Stimulated activated CD4-positive, alpha-beta T cell treated with anti-CD3 and anti-CD28 coated beads, TNF-alpha, amount 100 ng/mL, for 24 hours (primary cell): ENCODE measurements around the gene LARGE1.
A peak's percentile ranks its signal among the peaks of the same experiment; 100 is the strongest.

Experiments used
- DNase-seq, 3 experiments: peaks; one replicate each; pipeline ENCODE4 v3.0.0-alpha.2; 2020; ENCODE audit warnings: low read depth in 3 of 3

LARGE1 gene

GRCh38 chr22:33321466-33321865, 598.8 kb downstream of the LARGE1 start:
- DNase-seq, result no peak

GRCh38 chr22:33315954-33316353, 604.3 kb downstream of the LARGE1 start:
- DNase-seq, result no peak

GRCh38 chr22:33315117-33315516, 605.2 kb downstream of the LARGE1 start:
- DNase-seq, result no peak

DNA sequence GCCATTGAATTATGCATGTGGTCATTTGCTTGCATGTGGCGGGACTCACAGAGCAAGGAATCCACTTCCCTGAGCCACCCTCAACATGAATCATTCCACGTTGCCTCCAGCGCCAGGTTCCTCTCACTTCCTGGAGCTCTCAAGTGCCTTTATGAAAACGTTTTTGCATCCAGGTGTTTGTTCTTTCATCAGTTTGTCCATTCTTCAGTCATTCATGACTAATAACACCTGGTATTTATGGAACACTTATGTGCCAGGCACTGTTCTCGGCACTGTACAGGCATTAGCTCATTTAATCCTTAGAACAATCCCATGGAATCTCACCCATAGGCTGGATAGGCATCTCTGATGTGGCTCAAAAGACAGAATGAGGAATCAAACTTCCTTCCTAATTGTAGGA, 606.0 kb downstream of the LARGE1 start:
- DNase-seq, result no peak

DNA sequence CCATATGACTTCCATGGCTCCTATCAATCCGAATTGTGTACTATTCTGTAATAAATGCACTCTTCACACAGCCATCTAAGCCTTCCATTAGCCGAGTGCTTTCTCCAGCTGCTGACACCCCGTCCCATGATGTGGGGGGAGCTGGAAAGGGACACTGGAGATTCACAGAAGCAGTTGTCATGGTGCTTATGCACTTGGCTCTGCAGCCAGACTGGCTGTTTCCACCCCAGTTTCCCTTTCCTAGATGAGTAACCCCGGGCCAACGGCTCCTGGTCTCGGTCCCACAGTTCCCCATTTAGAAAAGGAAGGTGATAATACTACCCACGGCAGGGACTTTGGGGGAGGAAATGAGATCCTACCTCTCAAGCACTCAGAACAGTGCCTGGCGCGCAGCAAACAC, 617.2 kb downstream of the LARGE1 start:
- no peak for DNase-seq

DNA sequence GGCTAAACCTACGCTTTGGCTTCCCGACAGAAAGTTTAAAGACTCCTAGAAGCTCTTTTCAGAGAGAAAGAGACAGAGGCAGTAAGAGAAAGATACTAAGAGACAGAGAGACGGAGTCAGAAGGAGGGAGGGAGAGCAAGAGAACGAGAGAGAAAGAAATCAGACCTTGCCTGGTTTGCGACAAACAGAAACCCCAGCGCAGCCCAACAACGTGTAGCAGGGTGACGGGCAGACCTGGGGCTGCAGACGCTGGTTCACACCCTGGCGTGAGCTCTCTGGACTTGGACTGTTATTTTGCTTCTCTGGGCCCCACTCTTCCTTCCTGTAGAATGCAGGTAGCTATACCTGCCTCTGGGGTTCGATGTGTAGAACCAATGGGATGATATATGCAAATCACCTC, 617.7 kb downstream of the LARGE1 start:
- no peak for DNase-seq

GRCh38 chr22:33302049-33302545, 618.2 kb downstream of the LARGE1 start:
- peak; percentile 3 to 66 (median 28) for DNase-seq

GRCh38 chr22:33300165-33300564, 620.1 kb downstream of the LARGE1 start:
- DNase-seq, result no peak

DNA sequence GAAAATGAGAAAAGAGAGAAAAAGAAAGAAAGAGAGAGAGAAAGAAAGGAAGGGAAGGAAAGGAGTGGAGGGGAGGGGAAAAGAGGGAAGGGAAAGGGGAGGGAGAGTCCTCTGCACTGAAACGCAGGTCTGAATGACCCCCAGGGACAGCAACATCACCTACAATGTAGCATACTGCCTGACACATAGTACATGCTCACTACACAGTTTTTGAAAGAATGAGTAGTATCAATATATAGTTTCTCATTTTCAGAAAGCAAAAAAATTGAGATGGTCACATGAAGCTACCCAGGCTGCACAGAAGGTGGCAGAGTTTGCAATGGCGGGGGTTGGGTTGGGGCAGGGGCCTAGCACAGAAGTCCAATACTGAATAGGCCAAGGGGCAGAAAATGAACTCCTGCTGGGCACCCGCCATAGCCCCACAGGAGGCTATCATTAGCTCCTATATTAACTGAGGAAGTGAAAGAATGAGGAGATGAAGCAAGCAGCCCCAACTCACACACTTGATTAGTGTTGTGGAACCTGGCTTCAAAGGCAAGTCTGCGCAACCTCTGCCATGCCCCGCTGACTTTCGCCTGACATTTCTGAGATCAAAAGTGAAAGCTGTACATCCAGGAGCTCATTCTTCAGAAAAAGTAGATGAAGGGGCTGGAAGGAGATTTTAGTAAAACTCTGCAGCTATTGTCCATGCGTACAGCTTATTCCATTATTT, 620.9 kb downstream of the LARGE1 start:
- no peak for DNase-seq

DNA sequence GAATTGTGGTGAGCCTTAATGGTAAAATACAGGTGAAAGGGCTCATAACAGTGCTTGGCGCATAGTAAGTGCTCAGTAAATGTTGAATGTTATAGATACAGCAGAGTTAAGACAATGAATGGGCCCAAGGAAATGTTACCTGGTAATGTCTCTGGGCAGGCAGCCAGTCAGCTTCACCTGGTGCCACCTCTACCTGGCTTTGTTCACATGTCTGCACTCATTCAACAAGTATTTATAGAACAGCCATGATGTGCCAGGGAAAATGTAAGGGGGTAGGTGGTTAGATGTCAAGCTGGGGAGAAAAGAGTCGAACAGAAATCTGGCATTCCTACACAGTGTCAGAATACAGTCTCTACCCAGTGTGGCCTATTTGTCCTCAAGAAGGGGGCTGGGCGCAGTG, 623.3 kb downstream of the LARGE1 start:
- no peak for DNase-seq

DNA sequence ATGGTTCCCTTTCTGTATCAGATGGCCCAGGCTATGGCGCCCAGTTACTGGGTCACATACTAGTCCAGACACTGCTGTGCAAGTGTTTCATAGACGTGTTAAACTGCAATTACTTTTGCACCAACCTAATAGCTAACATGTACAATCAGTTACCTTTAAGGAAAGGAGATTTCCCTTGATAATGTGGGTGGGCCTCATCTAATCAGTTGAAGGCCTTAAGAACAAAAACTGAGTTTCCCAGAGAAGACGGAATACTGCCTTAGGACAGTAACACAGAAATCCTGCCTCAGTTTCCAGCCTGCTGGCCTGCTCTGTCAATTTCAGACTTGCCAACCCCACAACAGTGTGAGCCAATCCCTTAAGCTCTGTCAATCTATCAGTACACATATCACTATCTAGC, 632.2 kb downstream of the LARGE1 start:
- DNase-seq, result no peak

- no peak for DNase-seq
Observed at GRCh38 chr22:33275073-33275443, 645.2 kb downstream of the LARGE1 start.

DNA sequence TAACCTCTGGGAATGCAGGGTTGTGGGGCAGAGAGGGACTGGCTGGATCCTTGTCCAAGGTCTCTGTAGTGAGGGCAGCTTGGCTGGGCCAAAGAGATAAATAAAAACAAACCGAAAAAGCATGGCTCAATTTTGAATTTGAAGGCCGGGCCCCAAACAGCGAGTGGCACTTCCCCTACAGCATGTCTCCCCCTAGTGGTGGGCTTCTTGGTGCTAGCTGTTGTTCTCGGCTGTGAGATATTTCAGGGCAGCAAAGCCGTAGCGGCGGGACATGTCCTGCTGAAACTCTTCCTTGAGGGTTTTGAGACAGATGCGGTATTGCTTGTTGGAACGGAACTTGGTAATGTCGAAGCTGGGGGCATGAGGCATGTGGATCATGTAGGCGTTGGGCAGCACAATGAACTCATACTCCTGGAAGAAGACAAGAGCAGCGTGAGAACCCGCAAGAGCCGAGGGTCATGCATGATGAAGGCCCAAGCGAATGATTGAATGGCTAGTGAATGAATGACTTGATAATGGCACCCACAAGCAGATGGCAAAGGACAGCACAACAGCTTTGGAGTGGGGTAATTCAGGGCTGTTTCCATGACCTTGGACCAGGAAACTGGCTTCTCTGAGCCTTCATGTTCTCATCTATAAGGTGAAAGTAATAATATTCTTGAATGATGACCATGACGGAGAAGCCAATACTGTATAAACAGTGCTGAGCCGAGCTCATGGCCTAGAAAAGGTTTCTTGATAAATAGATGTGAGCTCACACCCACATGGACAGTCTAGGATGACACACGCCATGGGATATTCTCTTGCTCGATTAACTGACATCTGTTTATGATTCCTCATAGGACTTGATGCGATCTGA, 645.8 kb downstream of the LARGE1 start:
- peak in 1 of 3 experiments; percentile 16 for DNase-seq

- no peak for DNase-seq
Observed at GRCh38 chr22:33272871-33273270, 647.4 kb downstream of the LARGE1 start.

DNA sequence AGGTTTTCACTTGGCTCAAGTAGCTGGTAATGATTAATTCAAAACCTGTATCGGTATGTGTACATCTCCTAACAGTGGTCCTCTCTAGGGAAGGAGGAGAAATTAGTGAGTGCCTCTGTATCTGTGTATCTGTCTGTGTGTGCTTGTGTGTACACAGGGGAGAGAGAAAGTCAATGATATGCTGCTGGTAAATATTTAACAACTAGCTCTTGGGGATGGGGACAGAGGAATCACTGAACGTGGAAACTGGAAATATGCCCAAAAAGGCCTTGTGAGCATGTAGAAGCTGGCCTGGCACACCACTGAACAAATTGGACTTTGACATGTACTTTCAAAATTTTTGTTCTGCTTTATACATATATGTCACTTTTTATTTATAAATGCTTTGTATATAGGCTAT, 648.1 kb downstream of the LARGE1 start:
- no peak for DNase-seq

DNA sequence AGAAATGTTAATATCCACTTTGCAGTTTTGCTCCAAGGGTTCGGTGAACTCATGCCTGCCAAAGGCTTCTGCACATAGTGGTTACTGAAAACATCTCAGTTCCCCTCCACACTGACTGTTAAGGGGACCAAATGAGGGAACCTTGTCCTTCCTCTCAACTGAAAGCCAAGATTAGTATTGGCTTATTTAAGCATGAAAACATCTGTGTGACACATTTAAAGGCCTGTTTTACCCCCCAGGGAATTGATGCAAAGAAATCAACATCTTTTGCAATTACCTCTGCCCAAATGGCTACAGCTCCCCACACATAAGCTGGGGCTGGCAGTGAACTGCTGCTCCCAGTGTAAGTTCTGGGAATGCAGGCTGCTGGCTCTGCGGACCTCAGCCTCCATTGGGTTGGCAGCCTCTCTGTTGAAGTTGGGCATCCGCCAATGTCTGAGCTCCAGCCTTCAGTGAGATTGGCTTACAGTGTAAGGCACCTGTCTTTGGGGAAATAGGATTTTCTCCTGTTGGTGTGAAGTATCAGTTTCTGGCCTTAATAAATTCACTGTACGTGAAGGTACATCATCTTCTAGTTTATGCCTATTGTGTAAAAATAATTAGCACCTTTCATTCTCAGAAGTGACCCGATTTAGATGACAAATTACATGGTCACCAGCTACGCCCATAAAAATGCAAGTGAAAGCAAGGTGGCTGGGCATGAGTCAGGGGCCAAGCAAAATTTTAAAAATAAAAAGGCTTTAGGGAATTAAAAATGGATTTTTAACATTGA, 648.7 kb downstream of the LARGE1 start:
- no peak for DNase-seq

DNA sequence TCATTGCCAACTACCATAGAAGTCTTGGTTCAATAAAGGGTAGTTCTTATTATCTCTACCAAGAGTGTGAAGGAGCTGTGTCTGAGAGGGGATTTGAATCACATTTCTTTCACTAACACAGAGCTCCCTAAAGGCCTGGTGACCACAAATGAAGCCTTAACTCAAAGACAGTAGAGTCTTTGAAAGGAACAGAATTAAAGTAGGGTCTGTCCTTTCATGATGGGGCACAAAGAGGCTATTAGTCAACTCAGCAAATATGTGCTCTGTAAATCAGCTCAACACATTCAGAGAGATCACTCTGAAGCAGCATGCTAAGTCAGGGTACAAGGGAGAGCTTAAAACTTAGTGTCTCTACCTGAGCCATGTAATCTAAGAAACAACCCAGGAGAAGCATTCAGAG, 649.7 kb downstream of the LARGE1 start:
- no peak for DNase-seq

DNA sequence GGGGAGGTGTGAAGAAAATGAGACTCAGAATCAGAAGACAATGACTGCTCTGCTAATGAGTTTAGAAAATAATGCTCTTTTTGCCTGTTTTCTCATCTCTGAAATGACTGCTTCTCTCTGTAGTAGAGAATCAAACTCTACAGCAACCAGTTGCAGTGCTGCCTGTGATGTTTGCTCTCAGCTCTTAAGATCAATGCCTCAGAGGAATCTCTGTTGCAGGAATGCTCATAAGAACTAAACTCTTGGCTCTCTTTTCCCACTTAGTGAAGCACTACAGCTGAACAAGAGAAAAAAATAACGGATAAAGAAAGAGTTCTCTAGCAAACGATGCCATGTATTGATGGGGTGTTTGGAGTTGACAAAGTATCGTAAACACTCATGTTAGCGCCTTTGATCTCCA, 658.6 kb downstream of the LARGE1 start:
- no peak for DNase-seq

DNA sequence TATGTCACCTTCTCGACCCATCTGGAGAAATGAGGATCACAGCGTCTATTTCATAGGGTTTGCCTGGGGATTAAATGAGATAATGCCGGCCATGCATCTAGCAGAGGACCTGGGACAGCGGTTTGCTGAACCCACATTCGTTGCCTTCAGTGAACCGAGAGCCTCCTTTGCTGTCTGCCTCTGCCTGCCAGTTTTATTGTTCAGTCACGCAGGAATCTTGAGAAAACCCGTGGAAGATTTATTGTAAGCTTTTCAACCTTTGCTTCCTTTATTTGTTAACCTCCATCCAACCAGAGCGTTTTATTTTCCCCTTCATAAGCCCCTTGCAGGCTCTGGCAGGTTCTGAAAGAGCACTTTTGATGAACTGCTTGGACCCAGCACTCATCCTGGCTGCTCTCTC, 659.8 kb downstream of the LARGE1 start:
- DNase-seq, result no peak

- no peak for DNase-seq
Observed at GRCh38 chr22:33255791-33256190, 664.5 kb downstream of the LARGE1 start.

- no peak for DNase-seq
Observed at GRCh38 chr22:33248948-33249347, 671.3 kb downstream of the LARGE1 start.

DNA sequence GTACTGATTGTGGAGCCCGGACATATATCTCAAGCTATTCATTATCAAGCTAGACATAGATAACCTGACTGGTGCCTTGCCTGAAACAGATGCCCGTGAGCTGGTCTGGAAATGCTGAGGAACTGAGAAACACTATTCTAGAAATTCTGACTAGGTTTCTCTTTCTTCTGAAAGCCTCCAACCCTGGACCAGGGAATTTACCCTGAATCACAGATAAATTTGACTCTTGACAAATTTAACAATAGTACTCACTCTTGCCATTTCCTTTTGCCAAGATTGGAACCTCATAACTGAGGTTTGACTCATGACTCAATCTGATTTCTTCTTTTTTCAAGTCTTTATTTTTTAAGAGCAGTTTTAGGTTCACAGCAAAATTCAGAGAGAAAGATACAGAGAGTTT, 672.5 kb downstream of the LARGE1 start:
- DNase-seq, result no peak
